HepG2 (cell line): ENCODE measurements around the gene ZNF22. TPM values are rescaled to one million over a fixed set of nuclear protein-coding genes. Genes with fewer than 3 reads are reported as not detected.
A peak's percentile ranks its signal among the peaks of the same experiment; 100 is the strongest.

Source experiments
- ATF1 ChIP-seq: IDR thresholded peaks from 2 replicates; pipeline ENCODE4 v1.6.1; 2016; ENCODE audit warnings: mild to moderate bottlenecking, control low read depth
- GATAD2A ChIP-seq: IDR thresholded peaks from 2 replicates; pipeline ENCODE4 v1.6.1; 2016
- NFYC ChIP-seq: IDR thresholded peaks from 2 replicates; pipeline ENCODE4 v1.6.1; 2016; ENCODE audit warnings: missing genetic modification reagents, missing compliant biosample characterization
- PAWR ChIP-seq: sonication (generic); formaldehyde crosslinking; IDR thresholded peaks from 2 replicates; pipeline ENCODE4 v1.4.0; 2020; ENCODE audit warnings: missing genetic modification reagents, mild to moderate bottlenecking, borderline replicate concordance
- POLR2G ChIP-seq: fragments of 200-400 bp; formaldehyde crosslinking; IDR thresholded peaks from 2 replicates; pipeline ENCODE4 v1.6.1; 2018; ENCODE audit warnings: mild to moderate bottlenecking, low read depth, low read length, moderate library complexity
- SNRNP70 ChIP-seq: fragments of 200-400 bp; formaldehyde crosslinking; IDR thresholded peaks from 2 replicates; pipeline ENCODE4 v1.6.1; 2017; ENCODE audit warnings: mild to moderate bottlenecking, low read depth, low read length, moderate library complexity
- ZBTB7B ChIP-seq: sonication (generic); formaldehyde crosslinking; IDR thresholded peaks from 2 replicates; pipeline ENCODE4 v1.4.0; 2020; ENCODE audit warnings: missing genetic modification reagents
- ZFP41 ChIP-seq: sonication (generic); formaldehyde crosslinking; IDR thresholded peaks from 2 replicates; pipeline ENCODE4 v1.4.0; 2020; ENCODE audit warnings: mild to moderate bottlenecking, missing genetic modification reagents, borderline replicate concordance
- ZNF264 ChIP-seq: sonication (generic); formaldehyde crosslinking; IDR thresholded peaks from 2 replicates; pipeline ENCODE4 v1.4.0; 2020; ENCODE audit warnings: missing genetic modification reagents
- ZNF546 ChIP-seq: sonication (generic); formaldehyde crosslinking; conservative IDR thresholded peaks from 2 replicates; pipeline ENCODE4 v1.8.1; 2023; ENCODE audit warnings: mild to moderate bottlenecking, missing genetic modification reagents
- ZNF558 ChIP-seq: sonication (generic); formaldehyde crosslinking; IDR thresholded peaks from 2 replicates; pipeline ENCODE4 v1.9.0; 2022; ENCODE audit warnings: mild to moderate bottlenecking, missing genetic modification reagents, borderline replicate concordance
- ZNF570 ChIP-seq: sonication (generic); formaldehyde crosslinking; IDR thresholded peaks from 2 replicates; pipeline ENCODE4 v1.4.0; 2020; ENCODE audit warnings: mild to moderate bottlenecking, missing genetic modification reagents, borderline replicate concordance
- polyA plus RNA-seq, 8 experiments: library from polyadenylated mRNA; depleted of rRNA in 3 of 8; stranded (reverse) in 7 of 8; unstranded in 1 of 8; fragments of >200 nt; fragmentation: Illumina TruSeq in 4 of 8; extraction: Trizol in 4 of 8; gene quantifications; 2 replicates each; pipeline versions ENCODE4 v1.2.1 to v1.2.3, GENCODE V29; 2011 to 2016; ENCODE audit warnings: low read depth in 4 of 8, missing spikeins in 1 of 8, mixed read lengths in 1 of 8; ENCODE audit not compliant: insufficient read depth in 1 of 8
- total RNA-seq, 5 experiments: library from RNA; depleted of rRNA; stranded (reverse); fragments of >200 nt; fragmentation: Illumina TruSeq; extraction: Trizol; gene quantifications; 2 replicates each; pipeline ENCODE4 v1.2.3, GENCODE V29; 2016; ENCODE audit warnings: low read depth in 1 of 5
- TF ChIP-seq, protein P1 (sequence below): sonication (generic); formaldehyde crosslinking; IDR thresholded peaks from 2 replicates; pipeline ENCODE4 v1.5.1; 2020; ENCODE audit warnings: missing genetic modification reagents, mild to moderate bottlenecking, borderline replicate concordance
- TF ChIP-seq, protein P2 (sequence below): sonication (generic); formaldehyde crosslinking; IDR thresholded peaks from 2 replicates; pipeline ENCODE4 v1.4.0; 2020; ENCODE audit warnings: missing genetic modification reagents
- TF ChIP-seq, protein P3 (sequence below): sonication (generic); formaldehyde crosslinking; IDR thresholded peaks from 2 replicates; pipeline ENCODE4 v1.9.0; 2021; ENCODE audit warnings: missing genetic modification reagents, borderline replicate concordance
- TF ChIP-seq, protein P4 (sequence below): sonication (generic); formaldehyde crosslinking; IDR thresholded peaks from 2 replicates; pipeline ENCODE4 v1.9.0; 2021; ENCODE audit warnings: mild to moderate bottlenecking, missing genetic modification reagents

ZNF22 gene
- total and polyA plus RNA-seq, 2 of the 13 experiments (the other 11 are each of a cell fraction or from before 2014, with no cell fraction given) = 0.40 to 1.3 TPM

DNA sequence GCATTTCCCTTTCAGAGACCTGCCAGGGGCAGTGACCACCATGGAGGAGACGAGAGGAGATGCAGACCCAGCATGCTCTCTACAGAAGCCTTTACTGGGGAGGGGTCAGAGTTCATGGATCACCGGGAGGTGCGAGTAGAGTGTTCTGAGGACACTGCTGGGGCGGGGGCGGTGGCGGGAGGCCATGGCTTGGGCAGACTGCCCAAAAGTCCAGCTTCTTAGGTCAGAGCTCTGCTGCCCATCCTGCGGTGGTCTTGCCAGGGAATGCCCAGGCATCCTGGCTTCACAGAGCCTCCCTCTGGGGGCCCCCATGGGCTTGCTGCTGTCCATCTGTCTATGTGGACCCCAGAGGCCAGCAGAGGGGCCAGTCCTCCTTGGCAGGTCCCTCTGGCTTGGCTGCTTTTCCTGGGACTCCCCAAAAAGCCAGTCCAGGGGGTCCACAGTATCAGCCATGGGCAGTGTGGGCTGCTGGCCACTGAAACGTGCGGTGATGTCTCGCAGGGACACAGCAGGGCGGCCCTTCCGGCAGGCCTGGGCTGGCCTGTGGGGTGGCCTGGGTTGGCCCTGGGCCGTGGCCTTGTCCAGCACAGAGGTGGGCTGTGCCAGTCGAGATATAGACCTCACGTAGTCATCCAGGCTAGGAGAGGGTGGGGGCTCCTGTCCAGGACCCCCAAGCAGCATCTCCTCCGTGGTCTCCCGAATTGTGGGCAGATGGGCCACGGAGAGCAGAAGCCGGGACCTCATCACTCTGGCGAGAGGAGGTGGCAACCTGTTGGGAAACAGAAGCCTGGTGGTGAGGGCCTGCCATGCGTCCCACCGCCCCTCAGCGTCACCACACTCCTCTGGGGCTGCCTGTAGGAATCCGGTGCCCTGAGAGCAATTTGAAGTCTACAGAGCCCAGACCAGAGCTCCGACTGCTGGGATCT lies 23.2 kb upstream of the ZNF22 start (continued):
- TF ChIP-seq ZBTB7B (peak; percentile 9; the same call in 1 of the 2 replicates), ZNF264 (CRISPR knock-in tag) (peak; percentile 32; the same call in 1 of the 2 replicates), PAWR (CRISPR knock-in tag) (no peak), ZFP41 (CRISPR knock-in tag) (0 out of 2 replicates have a peak, but pooled peaks have one; percentile 23), ZNF546 (CRISPR knock-in tag) (peak; percentile 25; the same call in 1 of the 2 replicates), GATAD2A (CRISPR knock-in tag) (no peak), SNRNP70 (no peak), ZNF570 (no peak), ZNF558 (CRISPR knock-in tag) (no peak; the same call in 1 of the 2 replicates), NFYC (CRISPR knock-in tag) (no peak), POLR2G (peak; percentile 45; the same call in 1 of the 2 replicates), ATF1 (CRISPR knock-in tag) (no peak)
- TF ChIP-seq, protein P1, sequence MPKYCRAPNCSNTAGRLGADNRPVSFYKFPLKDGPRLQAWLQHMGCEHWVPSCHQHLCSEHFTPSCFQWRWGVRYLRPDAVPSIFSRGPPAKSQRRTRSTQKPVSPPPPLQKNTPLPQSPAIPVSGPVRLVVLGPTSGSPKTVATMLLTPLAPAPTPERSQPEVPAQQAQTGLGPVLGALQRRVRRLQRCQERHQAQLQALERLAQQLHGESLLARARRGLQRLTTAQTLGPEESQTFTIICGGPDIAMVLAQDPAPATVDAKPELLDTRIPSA = no peak
- TF ChIP-seq, protein P2, sequence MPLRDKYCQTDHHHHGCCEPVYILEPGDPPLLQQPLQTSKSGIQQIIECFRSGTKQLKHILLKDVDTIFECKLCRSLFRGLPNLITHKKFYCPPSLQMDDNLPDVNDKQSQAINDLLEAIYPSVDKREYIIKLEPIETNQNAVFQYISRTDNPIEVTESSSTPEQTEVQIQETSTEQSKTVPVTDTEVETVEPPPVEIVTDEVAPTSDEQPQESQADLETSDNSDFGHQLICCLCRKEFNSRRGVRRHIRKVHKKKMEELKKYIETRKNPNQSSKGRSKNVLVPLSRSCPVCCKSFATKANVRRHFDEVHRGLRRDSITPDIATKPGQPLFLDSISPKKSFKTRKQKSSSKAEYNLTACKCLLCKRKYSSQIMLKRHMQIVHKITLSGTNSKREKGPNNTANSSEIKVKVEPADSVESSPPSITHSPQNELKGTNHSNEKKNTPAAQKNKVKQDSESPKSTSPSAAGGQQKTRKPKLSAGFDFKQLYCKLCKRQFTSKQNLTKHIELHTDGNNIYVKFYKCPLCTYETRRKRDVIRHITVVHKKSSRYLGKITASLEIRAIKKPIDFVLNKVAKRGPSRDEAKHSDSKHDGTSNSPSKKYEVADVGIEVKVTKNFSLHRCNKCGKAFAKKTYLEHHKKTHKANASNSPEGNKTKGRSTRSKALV (CRISPR knock-in tag) = no peak
- TF ChIP-seq, protein P3, sequence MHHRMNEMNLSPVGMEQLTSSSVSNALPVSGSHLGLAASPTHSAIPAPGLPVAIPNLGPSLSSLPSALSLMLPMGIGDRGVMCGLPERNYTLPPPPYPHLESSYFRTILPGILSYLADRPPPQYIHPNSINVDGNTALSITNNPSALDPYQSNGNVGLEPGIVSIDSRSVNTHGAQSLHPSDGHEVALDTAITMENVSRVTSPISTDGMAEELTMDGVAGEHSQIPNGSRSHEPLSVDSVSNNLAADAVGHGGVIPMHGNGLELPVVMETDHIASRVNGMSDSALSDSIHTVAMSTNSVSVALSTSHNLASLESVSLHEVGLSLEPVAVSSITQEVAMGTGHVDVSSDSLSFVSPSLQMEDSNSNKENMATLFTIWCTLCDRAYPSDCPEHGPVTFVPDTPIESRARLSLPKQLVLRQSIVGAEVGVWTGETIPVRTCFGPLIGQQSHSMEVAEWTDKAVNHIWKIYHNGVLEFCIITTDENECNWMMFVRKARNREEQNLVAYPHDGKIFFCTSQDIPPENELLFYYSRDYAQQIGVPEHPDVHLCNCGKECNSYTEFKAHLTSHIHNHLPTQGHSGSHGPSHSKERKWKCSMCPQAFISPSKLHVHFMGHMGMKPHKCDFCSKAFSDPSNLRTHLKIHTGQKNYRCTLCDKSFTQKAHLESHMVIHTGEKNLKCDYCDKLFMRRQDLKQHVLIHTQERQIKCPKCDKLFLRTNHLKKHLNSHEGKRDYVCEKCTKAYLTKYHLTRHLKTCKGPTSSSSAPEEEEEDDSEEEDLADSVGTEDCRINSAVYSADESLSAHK (CRISPR knock-in tag) = no peak
- TF ChIP-seq, protein P4, sequence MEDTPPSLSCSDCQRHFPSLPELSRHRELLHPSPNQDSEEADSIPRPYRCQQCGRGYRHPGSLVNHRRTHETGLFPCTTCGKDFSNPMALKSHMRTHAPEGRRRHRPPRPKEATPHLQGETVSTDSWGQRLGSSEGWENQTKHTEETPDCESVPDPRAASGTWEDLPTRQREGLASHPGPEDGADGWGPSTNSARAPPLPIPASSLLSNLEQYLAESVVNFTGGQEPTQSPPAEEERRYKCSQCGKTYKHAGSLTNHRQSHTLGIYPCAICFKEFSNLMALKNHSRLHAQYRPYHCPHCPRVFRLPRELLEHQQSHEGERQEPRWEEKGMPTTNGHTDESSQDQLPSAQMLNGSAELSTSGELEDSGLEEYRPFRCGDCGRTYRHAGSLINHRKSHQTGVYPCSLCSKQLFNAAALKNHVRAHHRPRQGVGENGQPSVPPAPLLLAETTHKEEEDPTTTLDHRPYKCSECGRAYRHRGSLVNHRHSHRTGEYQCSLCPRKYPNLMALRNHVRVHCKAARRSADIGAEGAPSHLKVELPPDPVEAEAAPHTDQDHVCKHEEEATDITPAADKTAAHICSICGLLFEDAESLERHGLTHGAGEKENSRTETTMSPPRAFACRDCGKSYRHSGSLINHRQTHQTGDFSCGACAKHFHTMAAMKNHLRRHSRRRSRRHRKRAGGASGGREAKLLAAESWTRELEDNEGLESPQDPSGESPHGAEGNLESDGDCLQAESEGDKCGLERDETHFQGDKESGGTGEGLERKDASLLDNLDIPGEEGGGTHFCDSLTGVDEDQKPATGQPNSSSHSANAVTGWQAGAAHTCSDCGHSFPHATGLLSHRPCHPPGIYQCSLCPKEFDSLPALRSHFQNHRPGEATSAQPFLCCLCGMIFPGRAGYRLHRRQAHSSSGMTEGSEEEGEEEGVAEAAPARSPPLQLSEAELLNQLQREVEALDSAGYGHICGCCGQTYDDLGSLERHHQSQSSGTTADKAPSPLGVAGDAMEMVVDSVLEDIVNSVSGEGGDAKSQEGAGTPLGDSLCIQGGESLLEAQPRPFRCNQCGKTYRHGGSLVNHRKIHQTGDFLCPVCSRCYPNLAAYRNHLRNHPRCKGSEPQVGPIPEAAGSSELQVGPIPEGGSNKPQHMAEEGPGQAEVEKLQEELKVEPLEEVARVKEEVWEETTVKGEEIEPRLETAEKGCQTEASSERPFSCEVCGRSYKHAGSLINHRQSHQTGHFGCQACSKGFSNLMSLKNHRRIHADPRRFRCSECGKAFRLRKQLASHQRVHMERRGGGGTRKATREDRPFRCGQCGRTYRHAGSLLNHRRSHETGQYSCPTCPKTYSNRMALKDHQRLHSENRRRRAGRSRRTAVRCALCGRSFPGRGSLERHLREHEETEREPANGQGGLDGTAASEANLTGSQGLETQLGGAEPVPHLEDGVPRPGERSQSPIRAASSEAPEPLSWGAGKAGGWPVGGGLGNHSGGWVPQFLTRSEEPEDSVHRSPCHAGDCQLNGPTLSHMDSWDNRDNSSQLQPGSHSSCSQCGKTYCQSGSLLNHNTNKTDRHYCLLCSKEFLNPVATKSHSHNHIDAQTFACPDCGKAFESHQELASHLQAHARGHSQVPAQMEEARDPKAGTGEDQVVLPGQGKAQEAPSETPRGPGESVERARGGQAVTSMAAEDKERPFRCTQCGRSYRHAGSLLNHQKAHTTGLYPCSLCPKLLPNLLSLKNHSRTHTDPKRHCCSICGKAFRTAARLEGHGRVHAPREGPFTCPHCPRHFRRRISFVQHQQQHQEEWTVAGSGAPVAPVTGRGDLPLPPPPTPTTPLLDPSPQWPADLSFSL = no peak
